ENCODE data around the gene STK26.
"Not testable (repeated sequence)": the region's sequence is repeated elsewhere in the genome, so short reads cannot be mapped to it uniquely, and the experiment has no call there.

STK26 gene

GRCh38 chrX:132034648-132035047 lies 11.5 kb downstream of the STK26 start:
- in situ Hi-C loops (cut with HindIII; ENCODE audit: low sequenced_read_pairs) = no loop called here

- in situ Hi-C loops (cut with HindIII; ENCODE audit: low sequenced_read_pairs) = no loop called here
These were observed 14.4 kb downstream of the STK26 start for GRCh38 chrX:132037479-132037993.

GRCh38 chrX:132040066-132040465 lies 17.0 kb downstream of the STK26 start:
- in situ Hi-C loops (cut with HindIII; ENCODE audit: low sequenced_read_pairs) = no loop called here

- in situ Hi-C loops (cut with HindIII; ENCODE audit: low sequenced_read_pairs) = no loop called here
These were observed 17.9 kb downstream of the STK26 start for GRCh38 chrX:132041015-132041414.

- in situ Hi-C loops (cut with HindIII; ENCODE audit: low sequenced_read_pairs) = no loop called here
These were observed 20.9 kb downstream of the STK26 start for GRCh38 chrX:132043977-132044376.

GRCh38 chrX:132044953-132045352 lies 21.9 kb downstream of the STK26 start:
- in situ Hi-C loops (cut with HindIII; ENCODE audit: low sequenced_read_pairs) = no loop called here

- in situ Hi-C loops (cut with HindIII; ENCODE audit: low sequenced_read_pairs) = no loop called here
These were observed 22.4 kb downstream of the STK26 start for GRCh38 chrX:132045456-132045855.

GRCh38 chrX:132046533-132046932 lies 23.4 kb downstream of the STK26 start:
- in situ Hi-C loops (cut with HindIII; ENCODE audit: low sequenced_read_pairs) = no loop called here

GRCh38 chrX:132051778-132052177 lies 28.7 kb downstream of the STK26 start:
- in situ Hi-C loops (cut with HindIII; ENCODE audit: low sequenced_read_pairs) = not testable (repeated sequence)

GRCh38 chrX:132058050-132058449 lies 34.9 kb downstream of the STK26 start:
- in situ Hi-C loops (cut with HindIII; ENCODE audit: low sequenced_read_pairs) = no loop called here

GRCh38 chrX:132058975-132059374 lies 35.9 kb downstream of the STK26 start:
- in situ Hi-C loops (cut with HindIII; ENCODE audit: low sequenced_read_pairs) = no loop called here

- in situ Hi-C loops (cut with HindIII; ENCODE audit: low sequenced_read_pairs) = no loop called here
These were observed 37.0 kb downstream of the STK26 start for GRCh38 chrX:132059973-132060540.

- in situ Hi-C loops (cut with HindIII; ENCODE audit: low sequenced_read_pairs) = no loop called here
These were observed 40.2 kb downstream of the STK26 start for GRCh38 chrX:132063334-132063733.

GRCh38 chrX:132063862-132064261 lies 40.8 kb downstream of the STK26 start:
- in situ Hi-C loops (cut with HindIII; ENCODE audit: low sequenced_read_pairs) = no loop called here

GRCh38 chrX:132068405-132068804 lies 45.3 kb downstream of the STK26 start:
- in situ Hi-C loops (cut with HindIII; ENCODE audit: low sequenced_read_pairs) = no loop called here

- in situ Hi-C loops (cut with HindIII; ENCODE audit: low sequenced_read_pairs) = no loop called here
These were observed 48.2 kb downstream of the STK26 start for GRCh38 chrX:132071254-132071653.

GRCh38 chrX:132077414-132077813 lies 54.3 kb downstream of the STK26 start:
- in situ Hi-C loops (cut with HindIII; ENCODE audit: low sequenced_read_pairs) = no loop called here

- in situ Hi-C loops (cut with HindIII; ENCODE audit: low sequenced_read_pairs) = no loop called here
These were observed 54.8 kb downstream of the STK26 start for GRCh38 chrX:132077912-132078311.

GRCh38 chrX:132085786-132086185 lies 62.7 kb downstream of the STK26 start:
- in situ Hi-C loops (cut with HindIII; ENCODE audit: low sequenced_read_pairs) = no loop called here

GRCh38 chrX:132086672-132087071 lies 63.6 kb downstream of the STK26 start:
- in situ Hi-C loops (cut with HindIII; ENCODE audit: low sequenced_read_pairs) = no loop called here

- in situ Hi-C loops (cut with HindIII; ENCODE audit: low sequenced_read_pairs) = no loop called here
These were observed 65.8 kb downstream of the STK26 start for GRCh38 chrX:132088864-132089263.

- in situ Hi-C loops (cut with HindIII; ENCODE audit: low sequenced_read_pairs) = no loop called here
These were observed 67.5 kb downstream of the STK26 start for GRCh38 chrX:132090403-132091159.

All from DLD1 (cell line).